ENCODE measurements around the gene MAD1L1.

DNA sequence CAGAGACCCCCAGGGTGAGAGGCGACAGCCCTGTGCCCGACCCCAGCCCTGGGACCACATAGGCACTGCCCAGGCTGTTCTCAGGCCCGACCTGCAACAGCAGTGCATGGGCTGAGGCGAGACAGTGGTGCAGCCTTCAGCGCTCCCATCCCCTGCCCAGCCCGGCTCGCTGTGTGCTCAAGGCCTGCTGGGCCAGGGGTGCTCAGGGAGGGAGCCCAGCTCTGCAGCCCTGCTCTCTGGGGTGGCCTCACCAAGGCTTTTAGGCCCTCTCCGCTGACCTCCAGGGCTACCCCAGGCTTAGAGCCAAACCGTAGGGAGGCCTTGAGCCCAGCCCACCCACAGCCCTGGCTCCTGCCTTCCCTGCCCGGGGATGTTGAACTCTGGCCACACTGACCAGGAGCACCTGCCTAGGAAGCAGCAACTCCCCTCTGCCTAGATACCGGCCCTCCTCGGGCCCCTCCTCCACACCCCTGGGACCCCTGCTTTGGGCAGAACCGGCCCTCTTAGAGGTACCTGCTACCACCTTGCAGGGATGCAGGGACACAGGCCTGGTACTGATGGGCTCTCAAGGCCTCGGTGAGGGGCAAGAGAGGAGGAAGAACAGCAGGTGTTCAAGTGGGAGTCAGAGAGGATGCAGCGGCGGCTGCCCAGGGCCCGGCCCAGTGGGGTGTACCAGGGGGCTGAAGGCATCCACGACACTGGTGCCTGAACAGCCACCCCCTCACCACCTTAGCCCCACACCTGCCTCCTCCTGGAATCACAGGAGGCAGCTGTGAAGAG lies 331.1 kb downstream of the MAD1L1 start:
- TF ChIP-seq, protein P1, sequence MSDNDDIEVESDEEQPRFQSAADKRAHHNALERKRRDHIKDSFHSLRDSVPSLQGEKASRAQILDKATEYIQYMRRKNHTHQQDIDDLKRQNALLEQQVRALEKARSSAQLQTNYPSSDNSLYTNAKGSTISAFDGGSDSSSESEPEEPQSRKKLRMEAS (IDR thresholded peaks at IDR 0.05): no peak
- TF ChIP-seq JUND (IDR thresholded peaks at IDR 0.05) (no peak), HNF4G (IDR thresholded peaks at IDR 0.05) (no peak), RAD21 (IDR thresholded peaks at IDR 0.05) (no peak), GABPA (IDR thresholded peaks at IDR 0.05 in 1 of 2, conservative IDR thresholded peaks at IDR 0.05 in 1 of 2) (no peak), EGR1 (IDR thresholded peaks at IDR 0.05; ENCODE audit: low read depth in 2 of 2) (no peak)
- TF ChIP-seq, protein P2, sequence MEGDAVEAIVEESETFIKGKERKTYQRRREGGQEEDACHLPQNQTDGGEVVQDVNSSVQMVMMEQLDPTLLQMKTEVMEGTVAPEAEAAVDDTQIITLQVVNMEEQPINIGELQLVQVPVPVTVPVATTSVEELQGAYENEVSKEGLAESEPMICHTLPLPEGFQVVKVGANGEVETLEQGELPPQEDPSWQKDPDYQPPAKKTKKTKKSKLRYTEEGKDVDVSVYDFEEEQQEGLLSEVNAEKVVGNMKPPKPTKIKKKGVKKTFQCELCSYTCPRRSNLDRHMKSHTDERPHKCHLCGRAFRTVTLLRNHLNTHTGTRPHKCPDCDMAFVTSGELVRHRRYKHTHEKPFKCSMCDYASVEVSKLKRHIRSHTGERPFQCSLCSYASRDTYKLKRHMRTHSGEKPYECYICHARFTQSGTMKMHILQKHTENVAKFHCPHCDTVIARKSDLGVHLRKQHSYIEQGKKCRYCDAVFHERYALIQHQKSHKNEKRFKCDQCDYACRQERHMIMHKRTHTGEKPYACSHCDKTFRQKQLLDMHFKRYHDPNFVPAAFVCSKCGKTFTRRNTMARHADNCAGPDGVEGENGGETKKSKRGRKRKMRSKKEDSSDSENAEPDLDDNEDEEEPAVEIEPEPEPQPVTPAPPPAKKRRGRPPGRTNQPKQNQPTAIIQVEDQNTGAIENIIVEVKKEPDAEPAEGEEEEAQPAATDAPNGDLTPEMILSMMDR (IDR thresholded peaks at IDR 0.05; ENCODE audit: low read depth, low read length, missing input control): no peak
- TF ChIP-seq, protein P3, sequence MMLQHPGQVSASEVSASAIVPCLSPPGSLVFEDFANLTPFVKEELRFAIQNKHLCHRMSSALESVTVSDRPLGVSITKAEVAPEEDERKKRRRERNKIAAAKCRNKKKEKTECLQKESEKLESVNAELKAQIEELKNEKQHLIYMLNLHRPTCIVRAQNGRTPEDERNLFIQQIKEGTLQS (IDR thresholded peaks at IDR 0.05): no peak
